GM19023 (cell line): ENCODE measurements around the gene NUTM2A.
"Not testable (repeated sequence)": the region's sequence is repeated elsewhere in the genome, so short reads cannot be mapped to it uniquely, and the experiment has no call there.

ENCODE experiments used
- ATAC-seq: cut with Tn5 transposase; IDR thresholded peaks from one replicate; pipeline ENCODE4 v1.9.1; 2021; ENCODE audit warnings: mild to moderate bottlenecking, moderate library complexity; ENCODE audit not compliant: unreplicated experiment

The NUTM2A gene

DNA sequence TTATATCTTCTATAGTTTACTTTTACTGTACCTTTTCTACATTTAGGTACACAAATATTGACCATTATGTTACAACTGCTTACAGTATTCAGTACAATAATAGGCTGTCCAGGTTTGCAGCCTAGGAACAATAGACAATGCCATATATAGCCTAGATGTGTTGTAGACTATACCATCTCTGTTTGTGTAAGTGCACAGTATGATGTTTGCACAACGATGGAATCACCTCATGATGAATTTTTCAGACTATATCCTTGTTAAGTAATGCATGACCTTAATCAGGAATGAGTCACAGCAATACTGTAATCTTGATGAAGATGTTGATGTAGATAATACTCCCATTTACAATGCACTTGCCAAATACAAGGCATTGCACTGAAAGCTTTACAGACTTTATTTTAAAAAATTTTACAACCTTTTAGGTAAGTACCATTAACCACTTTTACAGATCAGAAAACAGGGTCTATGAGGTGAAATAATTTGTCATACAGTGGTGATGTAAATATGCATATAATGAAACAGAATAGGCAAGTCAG lies 23.6 kb downstream of the NUTM2A start:
- ATAC-seq, result not testable (repeated sequence)

DNA sequence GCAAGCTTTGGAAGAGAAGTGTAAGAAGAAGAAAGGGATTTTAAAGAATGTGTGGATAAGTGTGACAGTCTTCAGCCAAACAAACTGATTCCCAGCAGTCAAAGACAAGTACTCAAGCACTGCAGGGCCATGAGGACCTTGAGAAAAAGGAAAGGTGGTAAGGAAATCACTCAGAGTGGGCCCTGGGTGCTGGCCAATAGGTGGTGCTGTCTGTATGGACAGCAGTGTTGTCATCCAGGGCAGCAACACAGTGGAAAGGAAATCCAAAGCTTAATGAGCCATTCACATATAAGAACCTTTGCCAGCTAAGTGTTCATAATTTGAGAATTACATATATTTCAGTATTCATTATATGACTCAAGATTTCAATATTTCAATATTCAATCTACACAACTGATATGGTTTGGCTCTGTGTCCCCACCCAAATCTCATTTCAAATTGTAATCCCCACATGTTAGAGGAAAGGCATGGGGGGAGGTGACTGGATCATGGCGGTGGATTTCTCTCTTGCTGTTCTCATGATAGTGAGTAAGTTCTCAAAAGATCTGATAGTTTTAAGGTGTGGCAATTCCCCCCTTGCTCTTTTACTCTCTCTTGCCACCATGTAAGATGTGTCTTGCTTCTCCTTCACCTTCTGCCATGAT lies 55.6 kb downstream of the NUTM2A start:
- ATAC-seq, result not testable (repeated sequence)
